Measurements from ENCODE around the gene SIGLEC1.

SIGLEC1 gene

DNA sequence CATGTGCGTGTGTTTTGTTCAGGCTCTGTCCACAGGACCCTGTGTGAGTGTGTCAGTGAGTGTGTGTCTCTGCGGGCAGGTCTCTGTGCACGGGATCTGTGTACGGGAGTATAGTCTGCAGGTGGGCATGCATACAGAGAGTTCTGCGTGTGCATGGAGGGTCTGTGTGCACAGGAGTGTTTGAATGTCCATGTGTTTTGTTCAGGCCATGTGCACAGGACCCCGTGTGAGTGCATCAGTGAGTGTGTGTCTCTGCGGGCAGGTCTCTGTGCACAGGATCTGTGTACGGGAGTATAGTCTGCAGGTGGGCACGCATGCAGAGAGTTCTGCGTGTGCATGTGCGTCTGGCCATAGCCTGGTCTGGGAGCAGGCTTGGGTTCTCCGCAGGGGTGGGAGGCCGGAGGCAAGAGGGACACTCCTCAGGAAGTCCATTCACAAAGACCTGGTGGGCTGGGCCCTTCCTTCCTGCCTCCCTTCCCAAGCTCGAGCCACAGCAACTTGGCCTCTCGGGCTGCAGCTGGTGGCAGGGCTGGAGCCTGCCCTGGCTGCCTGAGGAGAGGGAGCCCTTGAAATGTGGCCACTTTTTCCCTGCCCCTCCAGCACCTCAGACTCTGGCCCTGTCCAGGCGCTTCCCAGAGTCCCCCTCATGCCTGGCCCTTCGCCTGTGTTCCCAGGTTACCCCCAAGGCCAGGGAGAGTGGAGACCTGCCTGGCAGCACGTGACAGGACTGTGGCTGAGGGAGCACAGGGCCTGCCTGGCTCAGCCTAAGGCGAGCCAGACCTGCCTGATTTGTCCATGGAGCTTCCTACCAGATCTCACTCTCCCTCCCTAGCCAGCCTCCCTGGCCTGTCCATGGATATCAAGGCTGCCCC lies 26.9 kb upstream of the SIGLEC1 start:
- Histone ChIP-seq H3K9me3 (no peaks in the 10 kb centered on the region), H3K27me3 (ENCODE audit: low read depth) (no peaks in the 10 kb centered on the region), H3K4me3 (no peak overlapping the region), H3K36me3 (replicated peaks) (no peaks in the 10 kb centered on the region), H3K4me1 (no peaks in the 10 kb centered on the region; the same call in 1 of the 2 replicates)
- in situ Hi-C loops (cut with MboI; ENCODE audit: low sequenced_read_pairs), result no loop called here
- DNase-seq (ENCODE audit: low spot score in 2 of 2), result no peak

GRCh38 chr20:3738111-3739053 lies 26.0 kb upstream of the SIGLEC1 start:
- no peaks in the 10 kb centered on the region for H3K27me3 ChIP-seq (ENCODE audit: low read depth)
- no peaks in the 10 kb centered on the region for H3K36me3 ChIP-seq (replicated peaks)
- no peaks in the 10 kb centered on the region for H3K9me3 ChIP-seq
- no peak overlapping the region for H3K4me3 ChIP-seq
- no peak for DNase-seq (ENCODE audit: low spot score in 2 of 2)
- no peaks in the 10 kb centered on the region for H3K4me1 ChIP-seq
- in situ Hi-C loops (cut with MboI; ENCODE audit: low sequenced_read_pairs), result no loop called here

GRCh38 chr20:3735768-3736167 lies 23.4 kb upstream of the SIGLEC1 start:
- Histone ChIP-seq H3K4me1 (peaks cover 2% of the 10 kb centered on the region; the same call in 1 of the 2 replicates), H3K9me3 (no peaks in the 10 kb centered on the region), H3K27me3 (ENCODE audit: low read depth) (no peaks in the 10 kb centered on the region), H3K4me3 (no peak overlapping the region), H3K36me3 (replicated peaks) (no peaks in the 10 kb centered on the region)
- in situ Hi-C loops (cut with MboI; ENCODE audit: low sequenced_read_pairs), result no loop called here
- no peak for DNase-seq (ENCODE audit: low spot score in 2 of 2)

DNA sequence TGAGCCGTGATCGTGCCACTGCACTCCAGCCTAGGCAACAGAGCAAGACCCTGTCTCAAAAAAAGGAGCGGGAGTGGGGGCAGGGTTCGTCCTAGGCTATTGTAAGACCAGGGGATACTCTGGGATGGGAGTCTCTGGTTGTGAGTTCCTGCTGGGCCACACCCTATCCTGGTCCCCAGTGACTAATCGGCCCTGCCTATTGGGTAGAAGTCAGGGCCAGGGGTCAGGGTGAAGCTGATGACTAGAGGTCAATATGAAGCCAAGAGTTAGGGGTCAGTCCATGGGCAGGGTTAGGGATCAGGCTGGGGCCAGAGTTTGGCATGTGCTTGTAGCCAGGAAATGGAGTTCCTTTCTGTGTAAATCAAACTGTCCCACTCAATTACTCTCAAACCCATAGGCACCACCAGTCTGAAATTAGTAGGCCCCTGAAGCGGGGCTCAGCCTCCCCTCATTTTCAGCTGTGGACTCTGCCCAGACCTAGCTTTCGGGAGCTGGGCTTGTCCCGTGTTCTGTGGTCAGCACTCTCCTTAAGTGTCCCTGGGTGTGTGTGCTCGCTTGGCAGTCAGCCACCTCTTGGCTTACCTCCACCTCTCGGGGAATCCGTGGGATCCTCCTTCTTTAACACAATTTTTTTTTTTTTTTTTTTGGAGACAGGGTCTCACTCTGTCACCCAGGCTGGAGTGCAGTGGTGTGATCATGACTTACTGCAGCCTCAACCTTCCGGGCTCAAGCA lies 21.9 kb upstream of the SIGLEC1 start:
- H3K27me3 ChIP-seq (ENCODE audit: low read depth), result no peaks in the 10 kb centered on the region
- in situ Hi-C loops (cut with MboI; ENCODE audit: low sequenced_read_pairs), result no loop called here
- no peak for DNase-seq (ENCODE audit: low spot score in 2 of 2)

GRCh38 chr20:3733119-3733995 lies 21.0 kb upstream of the SIGLEC1 start:
- Histone ChIP-seq H3K4me1 (peaks cover 2% of the 10 kb centered on the region; the same call in 1 of the 2 replicates), H3K9me3 (no peaks in the 10 kb centered on the region), H3K36me3 (replicated peaks) (no peaks in the 10 kb centered on the region), H3K27me3 (ENCODE audit: low read depth) (peaks cover 3% of the 10 kb centered on the region; the same call in 1 of the 2 replicates), H3K4me3 (no peak overlapping the region)
- no peak for DNase-seq (ENCODE audit: low spot score in 2 of 2)
- in situ Hi-C loops (cut with MboI; ENCODE audit: low sequenced_read_pairs), result no loop called here

More for the DNA sequence above, 21.9 kb upstream of the SIGLEC1 start:
- Histone ChIP-seq H3K4me3 (no peak overlapping the region), H3K36me3 (replicated peaks) (no peaks in the 10 kb centered on the region), H3K4me1 (peaks cover 2% of the 10 kb centered on the region; the same call in 1 of the 2 replicates), H3K9me3 (no peaks in the 10 kb centered on the region)

GRCh38 chr20:3732327-3733118 lies 20.1 kb upstream of the SIGLEC1 start, which contains the start of gene HSPA12B:
TSS of gene HSPA12B (plus strand) at chr20:3732685. CDS start at chr20:3738675, 5,990 bp downstream.
- peak in 1 of 2 experiments; percentile 38 for DNase-seq (ENCODE audit: low spot score in 2 of 2)
- in situ Hi-C loops (cut with MboI; ENCODE audit: low sequenced_read_pairs), result no loop called here
- H3K4me3 ChIP-seq, result no peak within 1 kb of the TSS

DNA sequence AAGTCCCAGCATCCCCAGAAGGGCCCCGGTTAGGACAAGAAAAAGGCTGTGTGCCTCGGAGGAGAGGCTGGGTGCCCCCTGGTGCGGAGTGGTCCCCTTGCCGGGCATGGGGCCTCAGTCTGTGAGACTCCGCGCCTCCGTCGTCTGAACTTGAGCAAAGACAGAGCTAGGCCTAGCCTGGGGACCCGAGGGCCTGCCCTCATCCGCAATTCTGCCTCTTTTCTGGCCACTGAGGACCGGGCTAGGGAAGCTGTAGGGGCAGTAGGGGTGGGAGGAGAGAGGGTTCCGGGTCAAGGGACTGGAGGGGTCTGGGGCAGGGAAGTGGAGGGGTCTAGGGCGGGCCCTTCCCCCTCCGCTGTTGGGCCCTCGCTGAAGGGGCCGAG lies 19.5 kb upstream of the SIGLEC1 start:
- H3K9me3 ChIP-seq, result no peaks in the 10 kb centered on the region
- no peaks in the 10 kb centered on the region for H3K36me3 ChIP-seq (replicated peaks)
- no peak for DNase-seq (ENCODE audit: low spot score in 2 of 2)
- H3K4me1 ChIP-seq, result peaks cover 2% of the 10 kb centered on the region; the same call in 1 of the 2 replicates
- H3K4me3 ChIP-seq, result no peak overlapping the region
- peaks cover 7% of the 10 kb centered on the region for H3K27me3 ChIP-seq (ENCODE audit: low read depth)
- in situ Hi-C loops (cut with MboI; ENCODE audit: low sequenced_read_pairs), result no loop called here

More at GRCh38 chr20:3732327-3733118, 20.1 kb upstream of the SIGLEC1 start, which contains the start of gene HSPA12B:
- H3K27me3 ChIP-seq (ENCODE audit: low read depth), result peaks cover 3% of the 10 kb centered on the region
- peaks cover 2% of the 10 kb centered on the region; the same call in 1 of the 2 replicates for H3K4me1 ChIP-seq
- H3K9me3 ChIP-seq, result no peaks in the 10 kb centered on the region
- no peaks in the 10 kb centered on the region for H3K36me3 ChIP-seq (replicated peaks)

- Histone ChIP-seq H3K4me1 (peaks cover 2% of the 10 kb centered on the region; the same call in 1 of the 2 replicates), H3K4me3 (no peak overlapping the region), H3K27me3 (ENCODE audit: low read depth) (peaks cover 11% of the 10 kb centered on the region), H3K36me3 (replicated peaks) (no peaks in the 10 kb centered on the region), H3K9me3 (no peaks in the 10 kb centered on the region)
- in situ Hi-C loops (cut with MboI; ENCODE audit: low sequenced_read_pairs), result no loop called here
- DNase-seq (ENCODE audit: low spot score in 2 of 2), result no peak
Measured at GRCh38 chr20:3730803-3731672, 18.6 kb upstream of the SIGLEC1 start.

DNA sequence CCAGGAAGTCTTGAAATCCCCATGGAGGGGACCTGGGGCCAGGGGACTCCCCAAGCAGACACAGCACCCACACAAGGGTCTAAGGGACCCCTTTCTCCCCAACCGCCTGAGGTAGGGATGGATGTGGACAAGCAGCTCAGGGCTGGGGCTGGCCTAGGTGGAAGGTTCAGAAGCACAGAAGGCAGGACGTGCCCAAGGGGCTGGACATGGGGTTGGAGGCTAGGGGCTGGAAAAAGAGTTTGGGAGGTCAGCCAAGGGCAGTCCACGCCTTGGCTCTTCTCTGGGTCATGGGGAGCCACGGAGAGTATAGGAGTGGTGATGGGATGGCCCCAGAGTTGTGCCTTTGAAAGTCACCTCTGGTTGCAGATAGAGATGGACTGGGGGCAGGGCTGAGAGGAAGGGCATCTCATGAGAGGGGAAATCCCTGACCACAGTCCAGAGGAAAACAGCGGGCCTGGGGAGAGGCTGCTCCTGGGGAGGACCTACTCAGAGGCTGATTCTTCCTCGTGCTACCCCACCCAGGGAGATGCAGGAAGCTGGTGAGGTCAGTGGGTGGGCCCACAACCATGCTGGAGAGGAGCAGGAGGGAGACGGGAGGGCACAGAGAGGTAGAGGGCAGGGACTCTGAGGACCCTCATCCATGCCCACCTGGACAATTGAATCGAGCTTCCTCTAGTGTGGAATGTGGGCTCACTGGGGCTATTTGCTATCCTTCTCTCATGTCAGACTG lies 17.6 kb upstream of the SIGLEC1 start:
- in situ Hi-C loops (cut with MboI; ENCODE audit: low sequenced_read_pairs), result no loop called here
- Histone ChIP-seq H3K36me3 (replicated peaks) (no peaks in the 10 kb centered on the region), H3K4me1 (peaks cover 2% of the 10 kb centered on the region; the same call in 1 of the 2 replicates), H3K4me3 (no peak overlapping the region), H3K27me3 (ENCODE audit: low read depth) (peaks cover 15% of the 10 kb centered on the region), H3K9me3 (no peaks in the 10 kb centered on the region)
- no peak for DNase-seq (ENCODE audit: low spot score in 2 of 2)

DNA sequence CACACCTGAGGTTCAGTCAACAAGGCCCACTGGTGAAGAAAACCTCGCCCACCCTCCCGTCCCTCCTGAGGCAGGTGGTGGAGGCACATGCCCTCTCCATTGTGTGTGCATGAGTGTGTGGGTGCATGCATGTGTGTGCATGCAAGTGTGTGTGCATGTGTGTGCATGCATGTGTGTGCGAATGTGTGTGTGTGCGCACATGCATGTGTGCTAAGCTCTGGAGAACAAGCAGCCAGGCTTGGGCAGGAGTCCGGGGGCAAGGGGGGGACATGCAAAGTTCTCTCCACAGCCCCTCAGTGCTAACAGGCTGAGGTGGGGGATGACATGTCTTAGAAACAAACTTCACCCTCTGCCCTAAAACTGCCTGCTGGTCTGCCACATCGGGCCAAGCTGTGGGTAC lies 17.0 kb upstream of the SIGLEC1 start:
- in situ Hi-C loops (cut with MboI; ENCODE audit: low sequenced_read_pairs), result no loop called here
- DNase-seq (ENCODE audit: low spot score in 2 of 2), result no peak
- H3K4me3 ChIP-seq, result no peak overlapping the region
- H3K4me1 ChIP-seq, result peaks cover 2% of the 10 kb centered on the region; the same call in 1 of the 2 replicates
- H3K27me3 ChIP-seq (ENCODE audit: low read depth), result peaks cover 15% of the 10 kb centered on the region
- no peaks in the 10 kb centered on the region for H3K9me3 ChIP-seq
- no peaks in the 10 kb centered on the region for H3K36me3 ChIP-seq (replicated peaks)

GRCh38 chr20:3728876-3729275 lies 16.5 kb upstream of the SIGLEC1 start:
- DNase-seq (ENCODE audit: low spot score in 2 of 2), result no peak
- no peaks in the 10 kb centered on the region for H3K9me3 ChIP-seq
- no peaks in the 10 kb centered on the region for H3K36me3 ChIP-seq (replicated peaks)
- H3K27me3 ChIP-seq (ENCODE audit: low read depth), result peaks cover 15% of the 10 kb centered on the region
- H3K4me3 ChIP-seq, result no peak overlapping the region
- in situ Hi-C loops (cut with MboI; ENCODE audit: low sequenced_read_pairs), result no loop called here
- H3K4me1 ChIP-seq, result peaks cover 2% of the 10 kb centered on the region; the same call in 1 of the 2 replicates

Data from HAP-1 (cell line).